Skeletal muscle tissue (tissue), 4 donors: ENCODE measurements around the gene ITFG1. TPM values are rescaled to one million over a fixed set of nuclear protein-coding genes. Genes with fewer than 3 reads are reported as not detected.
A peak's percentile ranks its signal among the peaks of the same experiment; 100 is the strongest.
"Not testable (repeated sequence)": the region's sequence is repeated elsewhere in the genome, so short reads cannot be mapped to it uniquely, and the experiment has no call there.

Experiments used
- H3K27ac ChIP-seq: one replicate; pipeline ENCODE4 v1.7.0; 2013; ENCODE audit warnings: mild to moderate bottlenecking, low read depth, low read length, inconsistent platforms
- H3K27me3 ChIP-seq, 3 donors: one replicate each; pipeline ENCODE4 v1.7.0; 2013; ENCODE audit warnings: low read length in 3 of 3; ENCODE audit not compliant: control insufficient read depth in 3 of 3, insufficient read depth in 3 of 3
- H3K36me3 ChIP-seq, 3 donors: one replicate each; pipeline ENCODE4 v1.7.0; 2013; ENCODE audit warnings: low read length in 3 of 3; ENCODE audit not compliant: control insufficient read depth in 3 of 3, insufficient read depth in 3 of 3
- H3K4me1 ChIP-seq, 3 donors: one replicate each; pipeline ENCODE4 v1.7.0; 2013; ENCODE audit warnings: low read length in 3 of 3, mild to moderate bottlenecking in 3 of 3; ENCODE audit not compliant: control insufficient read depth in 3 of 3, insufficient read depth in 3 of 3
- H3K4me3 ChIP-seq, 3 donors: one replicate each; pipeline ENCODE4 v1.7.0; 2013; ENCODE audit warnings: low read length in 3 of 3
- H3K9ac ChIP-seq, 3 donors: one replicate each; pipeline ENCODE4 v1.7.0; 2013; ENCODE audit warnings: low read length in 3 of 3, mild to moderate bottlenecking in 3 of 3, moderate library complexity in 2 of 3, low read depth in 1 of 3
- H3K9me3 ChIP-seq, 3 donors: one replicate each; pipeline ENCODE4 v1.7.0; 2013; ENCODE audit warnings: low read length in 3 of 3; ENCODE audit not compliant: control insufficient read depth in 3 of 3
- total RNA-seq: library from RNA; depleted of rRNA; stranded (reverse); fragments of >200 nt; gene quantifications from one replicate; pipeline ENCODE4 v1.2.3, GENCODE V29; 2014
- donor health status: Osteomylitis.

The ITFG1 gene
- total RNA-seq, 1 donor from 2014 or later: 89.2 TPM

- H3K36me3 ChIP-seq: no peaks in the 10 kb centered on the region
- H3K4me3 ChIP-seq: no peak overlapping the region
- H3K27ac ChIP-seq: no peak overlapping the region
- H3K27me3 ChIP-seq: no peaks in the 10 kb centered on the region
- no peak overlapping the region for H3K9ac ChIP-seq
- no peaks in the 10 kb centered on the region for H3K9me3 ChIP-seq
- peaks cover 6 to 14% (median 10%) of the 10 kb centered on the region in 3 donors for H3K4me1 ChIP-seq
These were observed 15.9 kb upstream of the ITFG1 start for GRCh38 chr16:47476654-47477345.

- Histone ChIP-seq H3K9ac (no peak overlapping the region), H3K4me3 (no peak overlapping the region), H3K36me3 (no peaks in the 10 kb centered on the region), H3K4me1 (peaks cover 6 to 14% (median 11%) of the 10 kb centered on the region in 3 donors), H3K9me3 (no peaks in the 10 kb centered on the region), H3K27ac (peak overlapping the region; percentile 34), H3K27me3 (no peaks in the 10 kb centered on the region)
These were observed 14.9 kb upstream of the ITFG1 start for GRCh38 chr16:47475786-47476185.

GRCh38 chr16:47473792-47474191 is 12.9 kb upstream of the ITFG1 start:
- no peak overlapping the region for H3K9ac ChIP-seq
- no peak overlapping the region for H3K27ac ChIP-seq
- peaks cover 6 to 16% (median 12%) of the 10 kb centered on the region in 3 donors for H3K4me1 ChIP-seq
- H3K4me3 ChIP-seq: no peak overlapping the region
- no peaks in the 10 kb centered on the region for H3K36me3 ChIP-seq
- no peaks in the 10 kb centered on the region for H3K9me3 ChIP-seq
- H3K27me3 ChIP-seq: no peaks in the 10 kb centered on the region

- H3K4me1 ChIP-seq: peaks cover 6 to 18% (median 14%) of the 10 kb centered on the region in 3 donors
- not testable (repeated sequence) for H3K9me3 ChIP-seq, H3K36me3 ChIP-seq, H3K27me3 ChIP-seq, H3K9ac ChIP-seq, H3K27ac ChIP-seq, H3K4me3 ChIP-seq
These were observed 12.1 kb upstream of the ITFG1 start for GRCh38 chr16:47473004-47473403.

GRCh38 chr16:47470810-47471209 is 9.9 kb upstream of the ITFG1 start:
- Histone ChIP-seq H3K4me3 (no peak overlapping the region), H3K27me3 (no peaks in the 10 kb centered on the region), H3K9ac (no peak overlapping the region), H3K27ac (no peak overlapping the region), H3K36me3 (no peaks in the 10 kb centered on the region), H3K4me1 (peaks cover 4 to 10% (median 10%) of the 10 kb centered on the region in 3 donors), H3K9me3 (no peaks in the 10 kb centered on the region)

GRCh38 chr16:47470211-47470610 is 9.3 kb upstream of the ITFG1 start:
- Histone ChIP-seq H3K27ac (no peak overlapping the region), H3K4me1 (peaks cover 4 to 10% (median 8%) of the 10 kb centered on the region in 3 donors), H3K27me3 (no peaks in the 10 kb centered on the region), H3K9me3 (no peaks in the 10 kb centered on the region), H3K4me3 (no peak overlapping the region), H3K36me3 (no peaks in the 10 kb centered on the region), H3K9ac (no peak overlapping the region)

GRCh38 chr16:47469227-47469626 is 8.4 kb upstream of the ITFG1 start:
- H3K36me3 ChIP-seq: peaks cover 0 to 2% (median 0%) of the 10 kb centered on the region in 3 donors

GRCh38 chr16:47468070-47468689 is 7.3 kb upstream of the ITFG1 start:
- not testable (repeated sequence) for H3K27ac ChIP-seq, H3K27me3 ChIP-seq, H3K4me3 ChIP-seq, H3K9me3 ChIP-seq, H3K36me3 ChIP-seq, H3K9ac ChIP-seq
- H3K4me1 ChIP-seq: peaks cover 18 to 23% (median 23%) of the 10 kb centered on the region in 3 donors

More at GRCh38 chr16:47469227-47469626, 8.4 kb upstream of the ITFG1 start:
- H3K27me3 ChIP-seq: no peaks in the 10 kb centered on the region
- peaks cover 9 to 14% (median 14%) of the 10 kb centered on the region in 3 donors for H3K4me1 ChIP-seq
- H3K4me3 ChIP-seq: no peak overlapping the region
- no peak overlapping the region for H3K9ac ChIP-seq
- no peaks in the 10 kb centered on the region for H3K9me3 ChIP-seq
- no peak overlapping the region for H3K27ac ChIP-seq

GRCh38 chr16:47467501-47467900 is 6.6 kb upstream of the ITFG1 start:
- peaks cover 21 to 28% (median 23%) of the 10 kb centered on the region in 3 donors for H3K4me1 ChIP-seq
- H3K4me3 ChIP-seq: no peak overlapping the region
- no peaks in the 10 kb centered on the region for H3K9me3 ChIP-seq
- no peaks in the 10 kb centered on the region for H3K27me3 ChIP-seq
- H3K9ac ChIP-seq: no peak overlapping the region
- no peak overlapping the region for H3K27ac ChIP-seq
- peaks cover 0 to 2% (median 0%) of the 10 kb centered on the region in 3 donors for H3K36me3 ChIP-seq

- Histone ChIP-seq H3K4me3 (no peak overlapping the region), H3K27me3 (no peaks in the 10 kb centered on the region), H3K4me1 (peaks cover 21 to 32% (median 23%) of the 10 kb centered on the region in 3 donors), H3K9me3 (no peaks in the 10 kb centered on the region), H3K27ac (no peak overlapping the region), H3K36me3 (peaks cover 0 to 2% (median 0%) of the 10 kb centered on the region in 3 donors), H3K9ac (no peak overlapping the region)
These were observed 5.2 kb upstream of the ITFG1 start for GRCh38 chr16:47465919-47466630.
